SK-N-SH (cell line): ENCODE data around the gene C13orf46.

Source experiments
- EP300 ChIP-seq, 2 experiments: IDR thresholded peaks; 2 replicates each; pipeline versions ENCODE4 v1.4.0 to v1.6.1; 2012; ENCODE audit warnings: borderline replicate concordance in 1 of 2, low read depth in 1 of 2, low read length in 1 of 2
- FOXJ3 ChIP-seq: sonication (generic); formaldehyde crosslinking; IDR thresholded peaks from 2 replicates; pipeline ENCODE4 v1.5.1; 2020; ENCODE audit warnings: mild to moderate bottlenecking, missing genetic modification reagents
- FOXM1 ChIP-seq: IDR thresholded peaks from 2 replicates; pipeline ENCODE4 v1.4.0; 2012; ENCODE audit warnings: low read depth, mild to moderate bottlenecking
- GATA2 ChIP-seq: sonication (generic); formaldehyde crosslinking; IDR thresholded peaks from 2 replicates; pipeline ENCODE4 v1.5.0; 2020; ENCODE audit warnings: mild to moderate bottlenecking, missing genetic modification reagents
- POLR2AphosphoS5 ChIP-seq: IDR thresholded peaks from 2 replicates; pipeline ENCODE4 v1.6.1; 2012; ENCODE audit warnings: low read depth, low read length
- RAD21 ChIP-seq: IDR thresholded peaks from 2 replicates; pipeline ENCODE4 v1.6.1; 2012; ENCODE audit warnings: mild to moderate bottlenecking, low read length
- SIN3A ChIP-seq: IDR thresholded peaks from 2 replicates; pipeline ENCODE4 v1.6.1; 2012; ENCODE audit warnings: low read depth, mild to moderate bottlenecking, low read length, moderate library complexity, borderline replicate concordance
- TAF1 ChIP-seq: IDR thresholded peaks from 2 replicates; pipeline ENCODE4 v1.6.1; 2012; ENCODE audit warnings: low read depth, mild to moderate bottlenecking, low read length, moderate library complexity, borderline replicate concordance
- YY1 ChIP-seq: IDR thresholded peaks from 2 replicates; pipeline ENCODE4 v1.4.0; 2012; ENCODE audit warnings: low read depth, mild to moderate bottlenecking
- TF ChIP-seq, protein P1 (sequence below): fragments of 200-600 bp; sonication (generic); IDR thresholded peaks from 2 replicates; pipeline ENCODE4 v1.6.1; 2017; ENCODE audit warnings: antibody characterized with exemption, mild to moderate bottlenecking, moderate library complexity

DNA sequence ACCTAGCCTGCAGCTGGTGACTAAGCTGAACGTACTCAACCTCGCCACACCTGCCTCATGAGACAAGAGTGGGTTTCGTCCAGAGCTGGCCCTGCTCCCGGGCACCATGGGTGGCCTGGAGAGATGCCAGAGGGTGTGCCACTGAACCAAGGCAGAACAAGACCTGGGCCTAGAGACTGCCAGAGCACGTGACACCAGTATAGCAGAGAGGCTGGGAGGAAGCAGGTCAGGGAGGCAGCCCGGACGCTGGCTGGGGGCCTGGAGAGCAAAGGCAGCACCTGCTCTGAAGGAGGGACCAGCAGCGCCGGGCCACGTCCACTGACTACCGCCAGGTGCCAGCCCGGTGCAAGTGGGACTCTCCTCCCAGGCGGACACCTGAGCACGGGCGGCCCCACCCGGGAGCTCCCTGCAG, 7.3 kb upstream of the C13orf46 start:
- TF ChIP-seq, protein P1, sequence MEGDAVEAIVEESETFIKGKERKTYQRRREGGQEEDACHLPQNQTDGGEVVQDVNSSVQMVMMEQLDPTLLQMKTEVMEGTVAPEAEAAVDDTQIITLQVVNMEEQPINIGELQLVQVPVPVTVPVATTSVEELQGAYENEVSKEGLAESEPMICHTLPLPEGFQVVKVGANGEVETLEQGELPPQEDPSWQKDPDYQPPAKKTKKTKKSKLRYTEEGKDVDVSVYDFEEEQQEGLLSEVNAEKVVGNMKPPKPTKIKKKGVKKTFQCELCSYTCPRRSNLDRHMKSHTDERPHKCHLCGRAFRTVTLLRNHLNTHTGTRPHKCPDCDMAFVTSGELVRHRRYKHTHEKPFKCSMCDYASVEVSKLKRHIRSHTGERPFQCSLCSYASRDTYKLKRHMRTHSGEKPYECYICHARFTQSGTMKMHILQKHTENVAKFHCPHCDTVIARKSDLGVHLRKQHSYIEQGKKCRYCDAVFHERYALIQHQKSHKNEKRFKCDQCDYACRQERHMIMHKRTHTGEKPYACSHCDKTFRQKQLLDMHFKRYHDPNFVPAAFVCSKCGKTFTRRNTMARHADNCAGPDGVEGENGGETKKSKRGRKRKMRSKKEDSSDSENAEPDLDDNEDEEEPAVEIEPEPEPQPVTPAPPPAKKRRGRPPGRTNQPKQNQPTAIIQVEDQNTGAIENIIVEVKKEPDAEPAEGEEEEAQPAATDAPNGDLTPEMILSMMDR = no peak
- no peak for TF ChIP-seq TAF1
- TF ChIP-seq POLR2AphosphoS5 = no peak
- TF ChIP-seq YY1 = no peak
- no peak for TF ChIP-seq RAD21
- TF ChIP-seq EP300 (IDR thresholded peaks at IDR 0.05; ENCODE audit: borderline replicate concordance in 1 of 2, low read depth in 1 of 2, low read length in 1 of 2) = no peak
- no peak for TF ChIP-seq FOXJ3 (CRISPR knock-in tag)
- TF ChIP-seq GATA2 (CRISPR knock-in tag) = no peak
- no peak for TF ChIP-seq FOXM1
- no peak for TF ChIP-seq SIN3A
